Measurements from ENCODE around the gene NEUROD2. TPM values are rescaled to one million over a fixed set of nuclear protein-coding genes. Genes with fewer than 3 reads are reported as not detected.

The NEUROD2 gene
- total and polyA plus RNA-seq, 2 experiments from 2014 or later: not detected

- H2AFZ ChIP-seq: peak overlapping the region; percentile 83; the same call in 1 of the 2 replicates
- H3K36me3 Mint-ChIP-seq (ENCODE audit: low read depth): no peaks in the 10 kb centered on the region
- H3K4me3 ChIP-seq: peak overlapping the region; percentile 66
- H3F3A ChIP-seq (replicated peaks; ENCODE audit: low read depth): peaks cover 25% of the 10 kb centered on the region
- H3K4me1 ChIP-seq (ENCODE audit: insufficient read depth): peaks cover 30% of the 10 kb centered on the region
- peak; percentile 21 for ATAC-seq
- no peak overlapping the region for H3K27ac ChIP-seq (ENCODE audit: low read depth)
- H3K4me3 Mint-ChIP-seq: peak overlapping the region; percentile 69
- H3K36me3 ChIP-seq (ENCODE audit: insufficient read depth): no peaks in the 10 kb centered on the region
- no peaks in the 10 kb centered on the region for H3K9me2 ChIP-seq (ENCODE audit: insufficient read depth)
- no peak overlapping the region for H3K27ac Mint-ChIP-seq
- peaks cover 100% of the 10 kb centered on the region for H3K27me3 ChIP-seq (ENCODE audit: insufficient read depth)
- peaks cover 4% of the 10 kb centered on the region; the same call in 1 of the 2 replicates for H4K20me1 ChIP-seq (replicated peaks; ENCODE audit: insufficient read depth)
- H3K4me2 ChIP-seq: peak overlapping the region; percentile 88
- peak; percentile 77 for DNase-seq (ENCODE audit: low spot score)
- peaks cover 88% of the 10 kb centered on the region for H3K27me3 Mint-ChIP-seq (ENCODE audit: insufficient read depth, low read depth, poor library complexity)
- TF ChIP-seq REST (IDR thresholded peaks at IDR 0.05; ENCODE audit: unreplicated experiment) (no peak), EZH2 (IDR thresholded peaks at IDR 0.05; ENCODE audit: low read depth, unreplicated experiment) (peak; percentile 92), NANOG (IDR thresholded peaks at IDR 0.05; ENCODE audit: borderline replicate concordance) (no peak), ETS1 (IDR thresholded peaks at IDR 0.05) (no peak)
- H3K79me2 ChIP-seq (replicated peaks; ENCODE audit: insufficient read depth): no peaks in the 10 kb centered on the region
- peaks cover 29% of the 10 kb centered on the region for H3K4me1 Mint-ChIP-seq
- no peaks in the 10 kb centered on the region for H3K9me3 Mint-ChIP-seq
These were observed 466 bp downstream of the NEUROD2 start for GRCh38 chr17:39607057-39607850.

GRCh38 chr17:39606434-39607056 lies 1.2 kb downstream of the NEUROD2 start:
- DNase-seq (ENCODE audit: low spot score) (peak; percentile 56), ATAC-seq (peak; percentile 37)
- TF ChIP-seq REST (IDR thresholded peaks at IDR 0.05; ENCODE audit: unreplicated experiment) (no peak), JUNB (IDR thresholded peaks at IDR 0.05; ENCODE audit: unreplicated experiment) (no peak), ZNF331 (CRISPR knock-in tag; IDR thresholded peaks at IDR 0.05; ENCODE audit: low read depth) (no peak), POLR2AphosphoS5 (IDR thresholded peaks at IDR 0.05; ENCODE audit: low read depth) (no peak), EZH2 (IDR thresholded peaks at IDR 0.05; ENCODE audit: low read depth, unreplicated experiment) (no peak), NANOG (IDR thresholded peaks at IDR 0.05; ENCODE audit: borderline replicate concordance) (no peak), ZNF114 (CRISPR knock-in tag; IDR thresholded peaks at IDR 0.05) (no peak), EZH2phosphoT487 (IDR thresholded peaks at IDR 0.05; ENCODE audit: unreplicated experiment) (no peak)

More at GRCh38 chr17:39606434-39607056, 1.2 kb downstream of the NEUROD2 start:
- Histone ChIP-seq H3K27ac (ENCODE audit: low read depth) (no peak overlapping the region), H2AFZ (peak overlapping the region; percentile 83), H3K36me3 (ENCODE audit: insufficient read depth) (no peaks in the 10 kb centered on the region), H3K27me3 (ENCODE audit: insufficient read depth) (peaks cover 100% of the 10 kb centered on the region), H3K79me2 (replicated peaks; ENCODE audit: insufficient read depth) (no peaks in the 10 kb centered on the region), H3K4me1 (ENCODE audit: insufficient read depth) (peaks cover 37% of the 10 kb centered on the region), H3K9me2 (ENCODE audit: insufficient read depth) (no peaks in the 10 kb centered on the region), H4K20me1 (replicated peaks; ENCODE audit: insufficient read depth) (peaks cover 6% of the 10 kb centered on the region), H3K4me2 (peak overlapping the region; percentile 88), H3K4me3 (peak overlapping the region; percentile 66), H3F3A (replicated peaks; ENCODE audit: low read depth) (peaks cover 32% of the 10 kb centered on the region)
- H3K4me1 Mint-ChIP-seq: peaks cover 36% of the 10 kb centered on the region
- H3K4me3 Mint-ChIP-seq: peak overlapping the region; percentile 69; the same call in 2 of the 3 replicates
- no peak overlapping the region for H3K27ac Mint-ChIP-seq
- H3K36me3 Mint-ChIP-seq (ENCODE audit: low read depth): no peaks in the 10 kb centered on the region
- H3K9me3 Mint-ChIP-seq: no peaks in the 10 kb centered on the region
- H3K27me3 Mint-ChIP-seq (ENCODE audit: insufficient read depth, low read depth, poor library complexity): peaks cover 92% of the 10 kb centered on the region
